Activated naive CD8-positive, alpha-beta T cell (primary cell): ENCODE measurements around the gene BACH2.
A peak's percentile ranks its signal among the peaks of the same experiment; 100 is the strongest.

ENCODE experiments used
- H3K27ac Mint-ChIP-seq: one replicate; pipeline ENCODE4 v1.8.0; 2021; ENCODE audit warnings: mixed read lengths
- H3K27me3 Mint-ChIP-seq: one replicate; pipeline ENCODE4 v1.8.0; 2021; ENCODE audit warnings: mixed read lengths
- H3K36me3 Mint-ChIP-seq: one replicate; pipeline ENCODE4 v1.8.0; 2021; ENCODE audit warnings: mixed read lengths
- H3K4me1 Mint-ChIP-seq: one replicate; pipeline ENCODE4 v1.8.0; 2021; ENCODE audit warnings: low read depth, mixed read lengths
- H3K4me3 Mint-ChIP-seq: one replicate; pipeline ENCODE4 v1.8.0; 2021; ENCODE audit warnings: mild to moderate bottlenecking, mixed read lengths
- H3K9me3 Mint-ChIP-seq: one replicate; pipeline ENCODE4 v1.8.0; 2021; ENCODE audit warnings: low read depth, mixed read lengths

BACH2 gene

DNA sequence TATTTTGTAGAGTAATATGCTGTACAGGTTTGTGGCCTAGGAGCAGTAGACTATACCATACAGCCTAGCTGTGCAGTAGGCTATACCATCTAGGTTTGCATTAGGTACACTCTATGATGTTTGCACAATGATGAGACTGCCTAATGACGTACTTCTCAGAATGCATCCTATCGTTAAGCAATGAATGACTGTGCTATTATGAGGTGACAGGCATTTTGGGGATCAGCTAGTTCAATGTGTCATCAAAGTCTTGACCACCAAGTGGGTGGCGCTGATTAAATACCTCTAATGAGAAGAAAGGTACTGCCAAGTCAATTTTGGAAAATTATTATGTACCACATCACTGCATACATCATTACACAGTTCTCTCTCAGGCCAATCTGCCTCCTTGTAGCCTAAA is 190.2 kb downstream of the BACH2 start:
- Mint-ChIP-seq H3K36me3 (peaks cover 38% of the 10 kb centered on the region), H3K27me3 (no peaks in the 10 kb centered on the region), H3K9me3 (peaks cover 5% of the 10 kb centered on the region), H3K27ac (peak overlapping the region; percentile 99), H3K4me1 (peaks cover 92% of the 10 kb centered on the region), H3K4me3 (peak overlapping the region; percentile 14)

DNA sequence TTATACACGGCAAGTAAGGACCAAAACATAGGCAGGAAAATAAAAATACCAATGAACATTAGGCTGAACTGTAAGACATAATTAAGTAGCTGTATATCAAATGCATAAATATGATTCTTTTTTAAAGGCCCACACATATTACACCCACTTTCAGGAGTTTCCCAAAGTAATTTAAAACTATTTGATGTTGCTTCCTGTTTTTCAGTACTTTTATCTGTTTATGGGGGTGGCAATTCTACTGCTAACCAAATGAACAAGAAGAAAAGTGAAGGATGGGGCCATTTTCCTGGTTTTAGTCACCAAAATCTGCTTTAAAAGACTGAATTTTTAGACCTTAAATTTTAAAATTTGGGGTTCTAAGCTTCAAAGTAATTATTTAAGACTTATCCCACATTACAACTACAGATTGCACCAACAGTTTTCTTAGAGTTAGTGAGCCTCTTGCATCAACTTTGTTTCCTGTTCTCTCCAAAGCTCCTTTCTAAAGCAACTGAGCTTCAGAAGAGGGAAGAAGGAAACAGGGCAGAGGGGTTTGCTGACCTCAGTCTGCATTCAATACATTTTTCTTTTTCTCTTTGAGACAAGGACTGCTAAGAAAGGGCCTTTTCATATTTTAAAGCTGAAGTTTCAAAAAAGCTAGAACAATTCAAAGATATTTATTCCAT is 191.0 kb downstream of the BACH2 start:
- H3K4me1 Mint-ChIP-seq, result peaks cover 91% of the 10 kb centered on the region
- H3K36me3 Mint-ChIP-seq, result peaks cover 40% of the 10 kb centered on the region
- no peaks in the 10 kb centered on the region for H3K27me3 Mint-ChIP-seq
- peak overlapping the region; percentile 99 for H3K27ac Mint-ChIP-seq
- H3K9me3 Mint-ChIP-seq, result peaks cover 5% of the 10 kb centered on the region
- H3K4me3 Mint-ChIP-seq, result peak overlapping the region; percentile 71

DNA sequence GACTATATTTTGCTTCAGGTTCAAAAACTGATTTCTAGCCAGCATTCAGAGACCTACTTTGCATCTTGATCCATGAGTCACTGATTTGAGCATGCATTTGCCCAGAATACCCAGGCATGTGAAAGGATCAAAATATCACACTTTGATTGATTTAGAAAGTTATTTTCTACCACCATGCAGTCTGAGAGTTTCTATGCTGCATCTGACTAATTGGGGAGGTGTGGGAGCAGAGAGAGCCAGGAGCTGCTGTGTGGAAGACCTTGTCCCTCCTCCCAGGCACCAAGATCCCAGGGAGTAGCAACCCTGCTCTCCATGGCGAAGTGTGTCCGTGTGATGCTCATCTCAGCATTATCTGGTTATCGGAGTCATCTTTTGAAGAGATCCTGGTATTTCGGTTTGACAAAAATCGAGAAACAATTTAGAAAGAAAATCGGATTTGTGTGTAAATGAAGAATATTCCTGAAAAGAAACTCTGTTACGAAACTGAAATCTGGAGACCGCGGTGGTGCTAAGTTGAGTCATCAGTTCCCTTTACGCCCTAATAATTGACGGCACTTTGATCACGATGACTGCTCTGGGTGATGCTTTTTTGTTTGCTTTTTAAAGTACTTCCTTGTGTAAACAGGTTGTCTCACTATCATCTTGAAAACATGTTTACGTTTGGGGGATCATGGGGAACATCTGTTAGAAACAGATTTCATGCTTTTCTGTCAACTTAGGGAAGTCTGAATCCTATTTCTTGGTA is 193.4 kb downstream of the BACH2 start:
- peaks cover 91% of the 10 kb centered on the region for H3K4me1 Mint-ChIP-seq
- H3K27ac Mint-ChIP-seq, result peak overlapping the region; percentile 99
- H3K9me3 Mint-ChIP-seq, result no peaks in the 10 kb centered on the region
- H3K36me3 Mint-ChIP-seq, result peaks cover 29% of the 10 kb centered on the region
- no peaks in the 10 kb centered on the region for H3K27me3 Mint-ChIP-seq
- peak overlapping the region; percentile 70 for H3K4me3 Mint-ChIP-seq

DNA sequence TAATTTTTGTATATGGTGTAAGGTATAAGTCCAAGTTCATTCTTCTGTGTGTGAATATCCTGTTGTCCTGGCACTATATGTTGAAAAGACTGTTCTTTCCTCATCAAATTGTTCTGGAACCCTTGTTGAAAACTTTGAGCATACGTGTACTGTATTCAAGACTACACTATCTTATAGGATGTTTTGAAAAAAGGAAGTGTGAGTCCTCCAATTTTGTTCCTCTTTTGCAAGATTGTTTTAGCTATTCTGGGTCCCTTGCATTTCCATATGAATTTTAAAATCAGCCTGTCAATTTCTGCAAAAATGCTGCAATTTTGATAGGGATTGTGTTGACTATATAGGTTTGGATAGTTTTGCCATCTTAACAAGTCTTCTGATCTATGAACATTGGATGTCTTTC is 195.2 kb downstream of the BACH2 start:
- H3K4me3 Mint-ChIP-seq, result no peak overlapping the region
- peaks cover 25% of the 10 kb centered on the region for H3K36me3 Mint-ChIP-seq
- H3K4me1 Mint-ChIP-seq, result peaks cover 91% of the 10 kb centered on the region
- no peaks in the 10 kb centered on the region for H3K27me3 Mint-ChIP-seq
- H3K27ac Mint-ChIP-seq, result no peak overlapping the region
- no peaks in the 10 kb centered on the region for H3K9me3 Mint-ChIP-seq

DNA sequence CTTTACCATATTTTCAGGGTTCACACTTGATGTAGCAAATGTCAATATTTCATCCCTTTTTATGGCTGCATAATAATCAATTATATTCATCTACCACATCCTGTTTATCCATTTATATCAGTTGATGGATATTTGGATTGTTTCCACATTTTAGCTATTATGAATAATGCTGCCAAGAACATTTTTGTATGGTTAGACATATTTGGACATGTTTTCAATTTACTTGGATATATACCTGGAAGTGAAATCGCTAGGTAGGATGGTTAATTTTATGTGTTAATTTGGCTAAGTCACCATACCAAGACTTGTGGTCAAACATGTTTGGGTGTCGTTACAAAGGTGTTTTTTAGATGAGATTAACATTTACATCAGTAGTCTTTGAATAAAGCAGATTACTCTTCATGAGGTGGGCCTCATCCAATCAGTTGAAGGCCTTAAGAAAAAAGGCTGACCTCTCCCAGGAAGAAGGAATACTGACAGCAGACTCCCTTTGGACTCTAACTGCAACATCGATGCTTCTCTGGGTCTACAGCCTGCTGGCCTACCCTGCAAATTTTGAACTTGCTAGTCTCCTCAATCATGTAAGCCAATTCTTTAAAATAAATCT is 196.5 kb downstream of the BACH2 start:
- Mint-ChIP-seq H3K9me3 (no peaks in the 10 kb centered on the region), H3K4me3 (no peak overlapping the region), H3K27me3 (no peaks in the 10 kb centered on the region), H3K27ac (peak overlapping the region; percentile 87), H3K4me1 (peaks cover 91% of the 10 kb centered on the region), H3K36me3 (peaks cover 24% of the 10 kb centered on the region)

DNA sequence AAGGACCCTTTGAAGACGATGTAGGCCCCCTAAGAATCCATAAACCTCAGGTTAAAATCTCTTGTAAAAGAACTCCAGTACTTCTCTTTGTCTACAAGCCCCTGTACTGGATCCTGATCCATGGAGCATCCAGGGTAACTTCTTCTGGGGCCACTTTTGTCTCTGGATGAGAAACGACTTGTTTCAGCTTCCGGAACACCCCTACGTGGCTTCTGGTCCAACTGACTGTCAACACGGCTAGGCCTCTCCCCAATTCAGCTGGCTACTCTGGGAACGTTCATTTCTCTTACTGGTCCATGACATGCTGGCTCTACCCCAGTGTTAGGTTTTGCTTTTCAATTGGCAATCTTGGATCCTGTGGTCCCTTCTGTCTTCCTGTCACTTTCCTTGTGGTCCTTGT is 198.0 kb downstream of the BACH2 start:
- peaks cover 91% of the 10 kb centered on the region for H3K4me1 Mint-ChIP-seq
- H3K27ac Mint-ChIP-seq, result peak overlapping the region; percentile 87
- no peaks in the 10 kb centered on the region for H3K9me3 Mint-ChIP-seq
- H3K27me3 Mint-ChIP-seq, result no peaks in the 10 kb centered on the region
- peak overlapping the region; percentile 18 for H3K4me3 Mint-ChIP-seq
- H3K36me3 Mint-ChIP-seq, result peaks cover 21% of the 10 kb centered on the region

DNA sequence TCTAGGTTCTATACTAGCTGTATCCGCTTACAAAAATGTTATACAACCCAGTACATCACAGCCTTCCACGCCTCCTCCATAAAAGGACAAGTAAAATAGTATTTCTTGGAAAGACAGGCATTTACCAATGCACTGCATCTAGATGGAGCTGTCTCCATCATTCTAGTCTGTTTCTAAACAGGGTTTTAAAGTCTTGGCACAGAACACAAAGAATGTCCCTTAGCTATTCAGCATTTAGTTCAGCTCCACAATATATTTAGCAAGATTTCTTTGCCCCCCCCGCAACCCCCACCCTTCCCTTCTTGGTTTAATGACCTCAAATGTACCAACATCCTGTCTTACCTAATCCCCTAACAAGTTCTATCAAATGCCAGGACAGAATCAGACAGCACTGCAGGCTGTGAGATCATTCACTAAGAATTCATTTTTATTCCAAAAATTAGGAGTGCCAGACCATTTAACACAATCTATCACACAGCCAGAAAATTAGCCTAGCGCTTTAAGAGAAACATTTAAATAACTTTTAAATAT is 198.6 kb downstream of the BACH2 start:
- Mint-ChIP-seq H3K27ac (peak overlapping the region; percentile 87), H3K4me1 (peaks cover 91% of the 10 kb centered on the region), H3K36me3 (peaks cover 20% of the 10 kb centered on the region), H3K9me3 (no peaks in the 10 kb centered on the region), H3K27me3 (no peaks in the 10 kb centered on the region), H3K4me3 (peak overlapping the region; percentile 18)

DNA sequence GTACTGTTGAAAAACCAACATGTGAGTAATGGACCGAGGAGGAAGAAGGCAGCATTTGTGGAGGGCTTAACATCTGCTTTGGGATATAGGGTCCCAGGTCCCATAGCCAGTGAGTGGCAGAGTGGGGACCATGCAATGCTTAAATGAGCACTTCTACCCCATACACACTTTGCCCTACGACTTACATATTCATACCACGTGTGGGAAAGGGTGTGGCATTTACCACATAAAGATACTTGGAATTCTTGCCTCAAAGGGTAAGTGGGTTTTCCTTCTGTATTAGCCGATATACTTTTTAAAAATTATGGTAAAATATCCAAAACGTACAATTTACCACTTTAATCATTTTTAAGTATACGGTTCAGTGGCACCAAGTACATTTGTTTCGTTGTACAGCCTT is 199.3 kb downstream of the BACH2 start:
- peaks cover 93% of the 10 kb centered on the region for H3K4me1 Mint-ChIP-seq
- peak overlapping the region; percentile 67 for H3K4me3 Mint-ChIP-seq
- no peaks in the 10 kb centered on the region for H3K9me3 Mint-ChIP-seq
- H3K27me3 Mint-ChIP-seq, result no peaks in the 10 kb centered on the region
- peak overlapping the region; percentile 87 for H3K27ac Mint-ChIP-seq
- H3K36me3 Mint-ChIP-seq, result peaks cover 17% of the 10 kb centered on the region

DNA sequence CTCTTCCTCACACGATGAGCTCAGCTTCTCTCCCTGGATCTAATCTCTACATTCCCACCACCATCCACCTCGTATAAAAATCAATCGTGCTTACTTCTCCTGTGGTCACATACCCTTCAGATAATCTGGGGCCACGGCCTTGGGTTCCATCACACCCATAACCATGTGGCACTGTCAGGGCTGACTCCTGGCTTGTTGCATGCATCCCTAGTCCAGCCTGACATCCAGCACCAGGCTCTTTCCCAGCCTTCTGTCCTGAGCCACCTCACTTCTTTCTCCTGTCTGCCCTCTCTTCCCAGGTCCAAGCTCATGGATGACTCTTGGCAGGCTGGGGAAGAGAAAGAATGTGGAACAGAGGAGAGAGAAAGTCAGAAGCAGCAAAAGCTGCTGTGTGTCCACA is 199.8 kb downstream of the BACH2 start:
- Mint-ChIP-seq H3K4me3 (peak overlapping the region; percentile 67), H3K36me3 (peaks cover 17% of the 10 kb centered on the region), H3K4me1 (peaks cover 91% of the 10 kb centered on the region), H3K27me3 (no peaks in the 10 kb centered on the region), H3K27ac (peak overlapping the region; percentile 87), H3K9me3 (no peaks in the 10 kb centered on the region)

DNA sequence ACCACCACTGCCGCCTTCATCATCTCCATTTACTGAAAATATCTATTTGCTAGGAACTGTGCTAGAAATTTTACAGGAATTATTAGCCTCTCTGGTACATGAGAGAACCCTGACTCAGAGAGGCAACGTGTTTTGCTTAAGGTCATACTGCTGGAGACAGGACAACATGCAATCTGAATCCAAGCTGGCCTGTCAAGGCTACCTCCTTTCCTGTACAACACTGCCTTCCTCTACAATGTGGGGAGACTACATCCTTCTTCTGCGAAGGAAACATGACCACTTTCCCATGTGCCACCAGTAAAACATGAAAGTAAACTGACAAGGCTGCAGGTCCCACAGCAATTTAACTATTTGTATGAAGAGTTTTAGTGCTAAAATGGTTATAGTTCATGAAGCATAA is 200.9 kb downstream of the BACH2 start:
- peaks cover 93% of the 10 kb centered on the region for H3K4me1 Mint-ChIP-seq
- H3K4me3 Mint-ChIP-seq, result peak overlapping the region; percentile 67
- H3K36me3 Mint-ChIP-seq, result peaks cover 14% of the 10 kb centered on the region
- H3K9me3 Mint-ChIP-seq, result no peaks in the 10 kb centered on the region
- no peaks in the 10 kb centered on the region for H3K27me3 Mint-ChIP-seq
- H3K27ac Mint-ChIP-seq, result peak overlapping the region; percentile 87

DNA sequence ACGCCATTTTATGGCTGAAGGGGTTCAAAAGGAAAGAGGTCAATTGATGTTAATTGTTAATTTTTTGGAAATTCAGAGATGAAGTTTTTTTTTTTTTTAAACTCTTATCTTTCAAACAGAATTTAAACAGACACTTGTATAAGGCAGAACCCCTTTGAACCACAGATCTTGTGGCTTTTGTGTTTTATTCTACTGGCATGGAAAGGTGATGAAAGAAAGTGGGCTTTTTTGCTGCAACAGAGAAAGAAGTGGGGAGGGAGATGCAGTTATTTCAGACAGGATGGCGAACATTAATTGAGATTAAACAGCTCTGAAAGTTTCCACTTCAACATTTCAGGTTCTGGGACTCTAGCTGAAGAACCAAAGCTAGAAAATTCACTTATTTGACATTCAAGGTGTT is 201.5 kb downstream of the BACH2 start:
- peaks cover 14% of the 10 kb centered on the region for H3K36me3 Mint-ChIP-seq
- no peaks in the 10 kb centered on the region for H3K9me3 Mint-ChIP-seq
- H3K4me1 Mint-ChIP-seq, result peaks cover 96% of the 10 kb centered on the region
- H3K27ac Mint-ChIP-seq, result peak overlapping the region; percentile 87
- H3K4me3 Mint-ChIP-seq, result peak overlapping the region; percentile 67
- H3K27me3 Mint-ChIP-seq, result no peaks in the 10 kb centered on the region

DNA sequence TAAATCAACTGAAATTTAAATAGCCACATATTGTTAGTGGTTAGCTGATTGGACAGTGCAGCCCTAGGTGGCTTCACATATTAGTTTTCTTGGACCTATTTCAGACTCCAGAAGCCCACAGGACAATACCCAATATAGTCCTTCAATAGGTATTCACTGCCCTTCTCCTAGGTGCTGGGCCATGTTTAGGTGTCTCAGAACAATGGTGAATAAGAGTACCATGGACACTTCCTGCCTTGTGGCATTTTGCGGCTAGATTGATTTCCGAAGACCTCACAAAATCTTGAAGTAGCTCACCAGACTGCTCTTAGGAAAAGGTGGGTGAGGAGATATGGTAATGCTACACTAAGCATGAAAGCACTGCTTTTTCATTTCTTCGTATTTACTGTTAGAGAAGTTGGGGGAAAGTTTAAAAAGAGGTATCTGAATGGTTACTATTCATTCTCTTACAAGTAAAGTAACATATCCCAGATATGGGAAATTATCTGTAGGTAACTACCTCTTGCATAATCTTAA is 203.0 kb downstream of the BACH2 start:
- peaks cover 17% of the 10 kb centered on the region for H3K36me3 Mint-ChIP-seq
- H3K4me3 Mint-ChIP-seq, result peak overlapping the region; percentile 20
- no peaks in the 10 kb centered on the region for H3K27me3 Mint-ChIP-seq
- H3K27ac Mint-ChIP-seq, result peak overlapping the region; percentile 87
- no peaks in the 10 kb centered on the region for H3K9me3 Mint-ChIP-seq
- H3K4me1 Mint-ChIP-seq, result peaks cover 90% of the 10 kb centered on the region

DNA sequence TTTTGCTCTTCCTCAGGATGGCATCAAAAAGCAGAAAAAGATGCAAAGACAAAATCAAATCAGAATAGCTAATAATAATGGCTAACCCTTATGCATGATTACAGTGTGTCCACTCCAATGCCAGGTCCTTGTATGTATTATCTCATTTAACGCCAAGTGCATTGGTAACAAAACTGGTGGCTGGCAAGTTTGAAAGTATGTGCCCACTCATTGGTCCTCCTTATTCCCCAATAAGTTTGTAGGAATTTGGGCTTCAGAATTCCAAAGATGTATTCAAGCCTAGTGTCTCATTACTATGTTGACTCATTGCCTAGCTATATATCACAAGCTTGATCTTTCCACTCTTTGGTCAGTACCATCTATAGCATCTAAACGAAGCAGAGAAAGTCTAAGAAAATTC is 205.8 kb downstream of the BACH2 start:
- Mint-ChIP-seq H3K36me3 (peaks cover 30% of the 10 kb centered on the region), H3K4me3 (no peak overlapping the region), H3K27ac (peak overlapping the region; percentile 67), H3K27me3 (no peaks in the 10 kb centered on the region), H3K9me3 (no peaks in the 10 kb centered on the region), H3K4me1 (peaks cover 89% of the 10 kb centered on the region)

DNA sequence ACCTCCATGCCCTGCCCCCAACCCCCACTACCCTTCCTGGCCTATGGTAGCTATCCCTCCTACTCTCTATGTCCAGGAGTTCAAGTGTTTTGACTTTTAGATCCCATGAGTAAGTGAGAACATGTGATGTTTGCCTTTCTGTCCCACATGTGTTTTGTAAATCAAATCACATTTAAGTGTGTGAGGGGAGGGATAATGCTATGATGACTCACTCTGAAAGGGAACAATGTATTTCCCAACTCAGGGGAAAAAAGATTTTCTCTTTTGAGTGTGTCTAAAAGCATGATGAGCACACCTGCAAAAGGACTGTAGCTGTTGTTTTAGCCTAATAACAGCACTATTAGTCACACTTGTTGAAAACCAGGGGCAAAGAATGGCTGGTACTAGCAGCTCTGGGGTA is 208.6 kb downstream of the BACH2 start:
- Mint-ChIP-seq H3K4me1 (peaks cover 88% of the 10 kb centered on the region), H3K36me3 (peaks cover 26% of the 10 kb centered on the region), H3K4me3 (peak overlapping the region; percentile 46), H3K9me3 (no peaks in the 10 kb centered on the region), H3K27ac (peak overlapping the region; percentile 94), H3K27me3 (no peaks in the 10 kb centered on the region)
